Sigmoid colon (tissue), 7 donors: ENCODE measurements around the gene SPOCK1. TPM values are rescaled to one million over a fixed set of nuclear protein-coding genes. Genes with fewer than 3 reads are reported as not detected.
"Not testable (repeated sequence)": the region's sequence is repeated elsewhere in the genome, so short reads cannot be mapped to it uniquely, and the experiment has no call there.

Experiments
- DNase-seq: peaks from one replicate; pipeline ENCODE4 v3.0.0-alpha.2; 2019
- H3K27ac ChIP-seq, 4 donors: fragments of 200-600 bp; sonication (generic); one replicate each; pipeline ENCODE4 v1.5.1; 2016 to 2019; ENCODE audit warnings: mild to moderate bottlenecking in 1 of 4
- H3K27me3 ChIP-seq, 3 donors: fragments of 200-600 bp; sonication (generic); one replicate each; pipeline ENCODE4 v1.5.1; 2019; ENCODE audit warnings: mild to moderate bottlenecking in 1 of 3
- H3K36me3 ChIP-seq, 4 donors: fragments of 200-600 bp; sonication (generic); one replicate each; pipeline ENCODE4 v1.5.1; 2016 to 2019
- H3K4me1 ChIP-seq, 4 donors: fragments of 200-600 bp; sonication (generic); one replicate each; pipeline ENCODE4 v1.5.1; 2017 to 2019
- H3K4me3 ChIP-seq, 4 donors: fragments of 200-600 bp; sonication (generic); one replicate each; pipeline ENCODE4 v1.5.1; 2017 to 2019; ENCODE audit warnings: mild to moderate bottlenecking in 2 of 4, moderate library complexity in 1 of 4
- H3K9me3 ChIP-seq, 4 donors: fragments of 200-600 bp in 3 of 4; sonication (generic) in 3 of 4; one replicate each; pipeline versions ENCODE4 v1.5.1 to v1.6.1; 2013 to 2019
- EP300 ChIP-seq, 4 donors: sonication (generic); formaldehyde crosslinking; IDR thresholded peaks; one replicate each; pipeline ENCODE4 v1.6.1; 2017; ENCODE audit warnings: antibody characterized with exemption in 4 of 4
- POLR2A ChIP-seq, 2 donors: fragments of 450-650 bp; IDR thresholded peaks; one replicate each; pipeline ENCODE4 v1.6.1; 2016; ENCODE audit warnings: antibody characterized with exemption in 2 of 2, mild to moderate bottlenecking in 2 of 2, moderate library complexity in 2 of 2
- POLR2AphosphoS5 ChIP-seq, 4 donors: sonication (generic); formaldehyde crosslinking; IDR thresholded peaks; one replicate each; pipeline ENCODE4 v1.6.1; 2017; ENCODE audit warnings: antibody characterized with exemption in 4 of 4
- WGBS, 2 donors: extraction: QIAGEN DNeasy Blood & Tissue Kit; methylation state at CpG; one replicate each; pipeline ENCODE4 v1.1.7; 2013; 5-methylcytosine and 5-hydroxymethylcytosine counted together
- intact Hi-C: fragments of 100-400 bp; cut with DNase I; formaldehyde crosslinking; loops from one replicate; pipeline ENCODE4 v1.15.1; 2023
- polyA plus RNA-seq, 3 donors: library from polyadenylated mRNA; stranded (reverse); fragments of 200-250 nt; gene quantifications; one replicate each; pipeline ENCODE4 v1.2.3, GENCODE V29; 2013
- total RNA-seq, 4 donors: library from RNA; depleted of rRNA; stranded (reverse); fragments of >200 nt; gene quantifications; one replicate each; pipeline ENCODE4 v1.1.0, GENCODE V29; 2016
- TF ChIP-seq, protein P1 (sequence below), 4 experiments: fragments of 450-650 bp in 3 of 4; fragments of 200-600 bp in 1 of 4; IDR thresholded peaks; one replicate each; pipeline ENCODE4 v1.5.1; 2016 to 2019; ENCODE audit warnings: antibody characterized with exemption in 4 of 4, mild to moderate bottlenecking in 3 of 4, moderate library complexity in 2 of 4
- donor health status: healthy with polysubstance abuse.
- donor health status: Bipolar disorder and iron deficiency.
- donor health status: healthy.

The SPOCK1 gene
- total and polyA plus RNA-seq, 7 donors, result 2.4 to 104 (median 33.4) TPM

GRCh38 chr5:137501846-137502406 lies 2.8 kb upstream of the SPOCK1 start:
- intact Hi-C loops, result no loop called here
- 64 to 77% methylated on average over 3 of the region's 3 CpGs for WGBS, 2 donors

GRCh38 chr5:137501226-137501625 lies 2.1 kb upstream of the SPOCK1 start:
- Histone ChIP-seq H3K4me3 (no peak overlapping the region), H3K36me3 (no peaks in the 10 kb centered on the region), H3K4me1 (peaks cover 0 to 21% (median 12%) of the 10 kb centered on the region in 4 donors), H3K27ac (no peak overlapping the region), H3K9me3 (no peaks in the 10 kb centered on the region), H3K27me3 (no peaks in the 10 kb centered on the region)
- 74 to 78% methylated on average over 4 of the region's 4 CpGs for WGBS, 2 donors
- intact Hi-C loops, result no loop called here
- TF ChIP-seq POLR2AphosphoS5 (IDR thresholded peaks at IDR 0.05) (no peak), POLR2A (IDR thresholded peaks at IDR 0.05) (no peak), EP300 (IDR thresholded peaks at IDR 0.05) (no peak)
- TF ChIP-seq, protein P1, sequence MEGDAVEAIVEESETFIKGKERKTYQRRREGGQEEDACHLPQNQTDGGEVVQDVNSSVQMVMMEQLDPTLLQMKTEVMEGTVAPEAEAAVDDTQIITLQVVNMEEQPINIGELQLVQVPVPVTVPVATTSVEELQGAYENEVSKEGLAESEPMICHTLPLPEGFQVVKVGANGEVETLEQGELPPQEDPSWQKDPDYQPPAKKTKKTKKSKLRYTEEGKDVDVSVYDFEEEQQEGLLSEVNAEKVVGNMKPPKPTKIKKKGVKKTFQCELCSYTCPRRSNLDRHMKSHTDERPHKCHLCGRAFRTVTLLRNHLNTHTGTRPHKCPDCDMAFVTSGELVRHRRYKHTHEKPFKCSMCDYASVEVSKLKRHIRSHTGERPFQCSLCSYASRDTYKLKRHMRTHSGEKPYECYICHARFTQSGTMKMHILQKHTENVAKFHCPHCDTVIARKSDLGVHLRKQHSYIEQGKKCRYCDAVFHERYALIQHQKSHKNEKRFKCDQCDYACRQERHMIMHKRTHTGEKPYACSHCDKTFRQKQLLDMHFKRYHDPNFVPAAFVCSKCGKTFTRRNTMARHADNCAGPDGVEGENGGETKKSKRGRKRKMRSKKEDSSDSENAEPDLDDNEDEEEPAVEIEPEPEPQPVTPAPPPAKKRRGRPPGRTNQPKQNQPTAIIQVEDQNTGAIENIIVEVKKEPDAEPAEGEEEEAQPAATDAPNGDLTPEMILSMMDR (IDR thresholded peaks at IDR 0.05), result no peak
- DNase-seq, result no peak

More at GRCh38 chr5:137501846-137502406, 2.8 kb upstream of the SPOCK1 start:
- DNase-seq, result no peak
- Histone ChIP-seq H3K4me3 (no peak overlapping the region), H3K27ac (no peak overlapping the region), H3K27me3 (no peaks in the 10 kb centered on the region), H3K9me3 (no peaks in the 10 kb centered on the region), H3K4me1 (peaks cover 0 to 19% (median 9%) of the 10 kb centered on the region in 4 donors), H3K36me3 (no peaks in the 10 kb centered on the region)
- no peak for TF ChIP-seq POLR2A (IDR thresholded peaks at IDR 0.05)
- TF ChIP-seq POLR2AphosphoS5 (IDR thresholded peaks at IDR 0.05), result no peak
- TF ChIP-seq EP300 (IDR thresholded peaks at IDR 0.05), result no peak
- TF ChIP-seq, protein P1 (IDR thresholded peaks at IDR 0.05), result no peak

GRCh38 chr5:137500615-137501225 lies 1.6 kb upstream of the SPOCK1 start:
- H3K4me1 ChIP-seq, result peaks cover 0 to 21% (median 14%) of the 10 kb centered on the region in 4 donors
- H3K4me3 ChIP-seq, result no peak overlapping the region
- H3K27me3 ChIP-seq, result no peaks in the 10 kb centered on the region
- TF ChIP-seq, protein P1 (IDR thresholded peaks at IDR 0.05), result no peak
- TF ChIP-seq POLR2A (IDR thresholded peaks at IDR 0.05) (no peak), POLR2AphosphoS5 (IDR thresholded peaks at IDR 0.05) (no peak), EP300 (IDR thresholded peaks at IDR 0.05) (no peak)
- no peak overlapping the region for H3K27ac ChIP-seq
- no peak for DNase-seq
- no peaks in the 10 kb centered on the region for H3K36me3 ChIP-seq
- intact Hi-C loops, result no loop called here
- no peaks in the 10 kb centered on the region for H3K9me3 ChIP-seq
- 78 to 82% methylated on average over 11 of the region's 11 CpGs for WGBS, 2 donors

GRCh38 chr5:137499506-137499847 lies 351 bp upstream of the SPOCK1 start:
- intact Hi-C loops, result loop anchor here (1.0 to 2.0 kb wide), 2 partner anchors 179 to 697 kb away; no protein-coding TSS in a partner anchor
- H3K27me3 ChIP-seq, result not testable (repeated sequence)

GRCh38 chr5:137498301-137498735 lies 808 bp downstream of the SPOCK1 start:
- TF ChIP-seq EP300 (IDR thresholded peaks at IDR 0.05) (no peak), POLR2A (IDR thresholded peaks at IDR 0.05) (no peak), POLR2AphosphoS5 (IDR thresholded peaks at IDR 0.05) (no peak)
- TF ChIP-seq, protein P1 (IDR thresholded peaks at IDR 0.05), result no peak
- Histone ChIP-seq H3K4me1 (peaks cover 0 to 21% (median 14%) of the 10 kb centered on the region in 4 donors), H3K27me3 (no peaks in the 10 kb centered on the region), H3K36me3 (no peaks in the 10 kb centered on the region), H3K27ac (peak overlapping the region in 2 of 4 donors; percentile 60 to 66), H3K9me3 (no peaks in the 10 kb centered on the region), H3K4me3 (peak overlapping the region; percentile 56 to 74 (median 64))
- 4 to 9% methylated on average over 57 of the region's 57 CpGs for WGBS, 2 donors
- intact Hi-C loops, result loop anchor here (1.0 to 2.0 kb wide), 2 partner anchors 153 to 696 kb away; no protein-coding TSS in a partner anchor
- no peak for DNase-seq

More at GRCh38 chr5:137499506-137499847, 351 bp upstream of the SPOCK1 start:
- not testable (repeated sequence) for H3K9me3 ChIP-seq, DNase-seq, H3K27ac ChIP-seq, H3K4me3 ChIP-seq, H3K36me3 ChIP-seq
- no CpG with 5 or more reads among the region's 5 CpGs for WGBS, 2 donors
- H3K4me1 ChIP-seq, result peaks cover 0 to 21% (median 14%) of the 10 kb centered on the region in 4 donors
